ENCODE measurements around the gene F13B.

The F13B gene

DNA sequence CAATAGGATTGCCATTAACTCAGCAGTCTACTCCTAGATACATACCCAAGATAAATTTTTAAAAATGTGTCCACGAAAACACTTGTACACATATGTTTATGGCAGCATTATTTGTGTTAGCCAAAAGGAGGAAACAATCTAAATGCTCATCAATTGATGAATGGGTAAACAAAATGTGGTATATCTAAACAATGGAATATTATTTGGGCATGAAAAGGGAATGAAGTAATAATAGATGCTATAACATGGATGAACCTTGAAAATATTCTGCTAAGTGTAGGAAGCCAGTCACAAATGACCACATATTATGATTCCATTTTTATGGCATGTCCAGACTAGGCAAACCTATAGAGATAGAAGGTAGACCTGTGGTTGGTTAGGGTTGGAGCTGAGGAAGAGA lies 55.4 kb downstream of the F13B start:
- Histone ChIP-seq H3K4me1 (ENCODE audit: low read length) (no peaks in the 10 kb centered on the region), H3K4me3 (ENCODE audit: low read length) (no peak overlapping the region), H3K36me3 (replicated peaks; ENCODE audit: insufficient read depth, low read length) (no peaks in the 10 kb centered on the region), H4K20me1 (ENCODE audit: insufficient read depth, low read length) (no peaks in the 10 kb centered on the region), H3K4me2 (ENCODE audit: low read depth, low read length) (no peak overlapping the region), H3K9ac (ENCODE audit: low read length) (no peak overlapping the region), H3F3A (ENCODE audit: insufficient read depth, low read length) (no peaks in the 10 kb centered on the region), H3K27me3 (replicated peaks; ENCODE audit: insufficient read depth, low read length) (no peaks in the 10 kb centered on the region), H3K9me3 (replicated peaks; ENCODE audit: insufficient read depth, low read length) (no peaks in the 10 kb centered on the region), H3K27ac (ENCODE audit: low read length) (no peak overlapping the region), H3K79me2 (ENCODE audit: low read length) (no peaks in the 10 kb centered on the region), H2AFZ (ENCODE audit: low read length) (no peak overlapping the region), H3K9me2 (replicated peaks; ENCODE audit: insufficient read depth, low read length) (no peaks in the 10 kb centered on the region)
- TF ChIP-seq EZH2phosphoT487 (IDR thresholded peaks at IDR 0.05; ENCODE audit: low read length) = no peak
- TF ChIP-seq, protein P1, sequence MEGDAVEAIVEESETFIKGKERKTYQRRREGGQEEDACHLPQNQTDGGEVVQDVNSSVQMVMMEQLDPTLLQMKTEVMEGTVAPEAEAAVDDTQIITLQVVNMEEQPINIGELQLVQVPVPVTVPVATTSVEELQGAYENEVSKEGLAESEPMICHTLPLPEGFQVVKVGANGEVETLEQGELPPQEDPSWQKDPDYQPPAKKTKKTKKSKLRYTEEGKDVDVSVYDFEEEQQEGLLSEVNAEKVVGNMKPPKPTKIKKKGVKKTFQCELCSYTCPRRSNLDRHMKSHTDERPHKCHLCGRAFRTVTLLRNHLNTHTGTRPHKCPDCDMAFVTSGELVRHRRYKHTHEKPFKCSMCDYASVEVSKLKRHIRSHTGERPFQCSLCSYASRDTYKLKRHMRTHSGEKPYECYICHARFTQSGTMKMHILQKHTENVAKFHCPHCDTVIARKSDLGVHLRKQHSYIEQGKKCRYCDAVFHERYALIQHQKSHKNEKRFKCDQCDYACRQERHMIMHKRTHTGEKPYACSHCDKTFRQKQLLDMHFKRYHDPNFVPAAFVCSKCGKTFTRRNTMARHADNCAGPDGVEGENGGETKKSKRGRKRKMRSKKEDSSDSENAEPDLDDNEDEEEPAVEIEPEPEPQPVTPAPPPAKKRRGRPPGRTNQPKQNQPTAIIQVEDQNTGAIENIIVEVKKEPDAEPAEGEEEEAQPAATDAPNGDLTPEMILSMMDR (IDR thresholded peaks at IDR 0.05; ENCODE audit: low read length) = no peak
- TF ChIP-seq EZH2 (optimal IDR thresholded peaks at IDR 0.05; ENCODE audit: low read depth, low read length) = no peak
- no peak for DNase-seq

GRCh38 chr1:197008861-197009260 lies 58.2 kb downstream of the F13B start:
- no peak for DNase-seq
- H3K27ac ChIP-seq (ENCODE audit: low read length) = no peak overlapping the region
- no peak overlapping the region for H2AFZ ChIP-seq (ENCODE audit: low read length)
- no peaks in the 10 kb centered on the region for H3K9me3 ChIP-seq (replicated peaks; ENCODE audit: insufficient read depth, low read length)
- no peaks in the 10 kb centered on the region for H3K4me1 ChIP-seq (ENCODE audit: low read length)
- no peaks in the 10 kb centered on the region for H3K36me3 ChIP-seq (replicated peaks; ENCODE audit: insufficient read depth, low read length)
- no peak overlapping the region for H3K9ac ChIP-seq (ENCODE audit: low read length)
- H3K4me2 ChIP-seq (ENCODE audit: low read depth, low read length) = no peak overlapping the region
- no peaks in the 10 kb centered on the region for H3K27me3 ChIP-seq (replicated peaks; ENCODE audit: insufficient read depth, low read length)
- H3K9me2 ChIP-seq (replicated peaks; ENCODE audit: insufficient read depth, low read length) = no peaks in the 10 kb centered on the region
- no peaks in the 10 kb centered on the region for H3K79me2 ChIP-seq (ENCODE audit: low read length)
- TF ChIP-seq EZH2 (optimal IDR thresholded peaks at IDR 0.05; ENCODE audit: low read depth, low read length) = no peak
- no peak for TF ChIP-seq EZH2phosphoT487 (IDR thresholded peaks at IDR 0.05; ENCODE audit: low read length)
- TF ChIP-seq, protein P1 (IDR thresholded peaks at IDR 0.05; ENCODE audit: low read length) = no peak
- H3K4me3 ChIP-seq (ENCODE audit: low read length) = no peak overlapping the region
- H4K20me1 ChIP-seq (ENCODE audit: insufficient read depth, low read length) = no peaks in the 10 kb centered on the region
- no peaks in the 10 kb centered on the region for H3F3A ChIP-seq (ENCODE audit: insufficient read depth, low read length)

DNA sequence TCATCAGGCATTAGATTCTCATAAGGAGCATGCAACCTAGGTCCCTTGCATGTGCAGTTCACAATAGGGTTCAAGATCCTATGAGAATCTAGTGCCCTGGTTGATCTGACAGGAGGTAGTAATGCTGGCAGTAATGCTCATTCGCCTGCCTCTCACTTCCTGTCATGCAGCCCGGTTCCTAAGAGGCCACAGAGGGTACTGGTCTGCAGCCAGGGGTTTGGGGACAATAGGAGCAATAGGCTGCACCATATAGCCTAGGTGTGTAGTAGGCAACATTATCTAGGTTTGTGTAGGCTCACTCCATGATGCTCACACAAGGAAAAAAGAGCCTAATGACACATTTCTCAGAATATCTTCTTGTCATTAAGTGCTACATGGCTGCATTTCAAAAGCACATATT lies 63.9 kb downstream of the F13B start:
- Histone ChIP-seq H3K9ac (ENCODE audit: low read length) (no peak overlapping the region), H3K36me3 (replicated peaks; ENCODE audit: insufficient read depth, low read length) (no peaks in the 10 kb centered on the region), H3K27me3 (replicated peaks; ENCODE audit: insufficient read depth, low read length) (no peaks in the 10 kb centered on the region), H3K79me2 (ENCODE audit: low read length) (no peaks in the 10 kb centered on the region), H3K4me1 (ENCODE audit: low read length) (no peaks in the 10 kb centered on the region), H3K4me3 (ENCODE audit: low read length) (no peak overlapping the region), H3K27ac (ENCODE audit: low read length) (no peak overlapping the region), H4K20me1 (ENCODE audit: insufficient read depth, low read length) (no peaks in the 10 kb centered on the region), H3K9me2 (replicated peaks; ENCODE audit: insufficient read depth, low read length) (0 out of 2 replicates have a peak, but pooled peaks cover 3% of the 10 kb centered on the region), H3F3A (ENCODE audit: insufficient read depth, low read length) (no peaks in the 10 kb centered on the region), H2AFZ (ENCODE audit: low read length) (no peak overlapping the region), H3K4me2 (ENCODE audit: low read depth, low read length) (no peak overlapping the region), H3K9me3 (replicated peaks; ENCODE audit: insufficient read depth, low read length) (no peaks in the 10 kb centered on the region)
- TF ChIP-seq, protein P1 (IDR thresholded peaks at IDR 0.05; ENCODE audit: low read length) = no peak
- no peak for TF ChIP-seq EZH2phosphoT487 (IDR thresholded peaks at IDR 0.05; ENCODE audit: low read length)
- TF ChIP-seq EZH2 (optimal IDR thresholded peaks at IDR 0.05; ENCODE audit: low read depth, low read length) = no peak
- DNase-seq = no peak
